HG02759 (cell line): ENCODE results near the gene UGGT2.
"Not testable (repeated sequence)": the region's sequence is repeated elsewhere in the genome, so short reads cannot be mapped to it uniquely, and the experiment has no call there.

ENCODE experiments used
- ATAC-seq: cut with Tn5 transposase; IDR thresholded peaks from one replicate; pipeline ENCODE4 v1.9.1; 2021; ENCODE audit warnings: mild to moderate bottlenecking, moderate library complexity; ENCODE audit not compliant: unreplicated experiment

The UGGT2 gene

DNA sequence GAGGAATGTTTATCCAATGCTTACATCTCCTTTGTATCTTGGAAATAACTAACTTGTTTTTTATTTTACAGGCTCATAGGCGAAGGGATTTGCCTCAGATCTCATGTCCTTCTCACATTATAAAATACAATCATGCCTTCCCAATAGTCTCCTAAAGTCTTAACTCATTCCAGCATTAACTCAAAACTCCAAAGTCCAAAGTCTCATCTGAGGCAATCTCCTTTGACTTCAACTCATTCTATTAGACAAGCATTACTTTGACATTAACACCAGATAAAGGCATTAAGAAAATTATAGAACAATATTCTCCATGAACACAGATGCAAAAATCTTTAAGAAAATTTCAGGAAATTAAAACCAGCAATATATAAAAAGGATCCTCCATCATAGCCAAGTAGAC is 238.7 kb downstream of the UGGT2 start:
- ATAC-seq: no peak

DNA sequence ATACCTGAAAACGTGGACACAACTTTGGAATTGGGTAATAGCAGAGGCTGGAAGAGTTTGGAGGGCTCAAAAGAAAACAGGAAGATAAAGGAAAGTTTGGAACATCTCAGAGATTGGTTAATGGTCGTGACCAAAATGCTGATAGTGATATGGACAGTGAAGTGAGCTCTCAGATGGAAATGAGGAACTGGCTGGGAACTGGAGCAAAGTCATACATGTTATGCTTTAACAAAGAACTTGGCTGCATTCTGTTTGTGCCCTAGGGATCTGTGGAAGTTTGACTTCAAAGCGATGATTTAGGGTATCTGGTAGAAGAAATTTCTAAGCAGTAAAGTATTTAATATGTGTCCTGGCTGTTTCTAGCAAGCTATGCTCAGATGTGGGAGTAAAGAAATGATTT is 240.1 kb downstream of the UGGT2 start:
- ATAC-seq: no peak

DNA sequence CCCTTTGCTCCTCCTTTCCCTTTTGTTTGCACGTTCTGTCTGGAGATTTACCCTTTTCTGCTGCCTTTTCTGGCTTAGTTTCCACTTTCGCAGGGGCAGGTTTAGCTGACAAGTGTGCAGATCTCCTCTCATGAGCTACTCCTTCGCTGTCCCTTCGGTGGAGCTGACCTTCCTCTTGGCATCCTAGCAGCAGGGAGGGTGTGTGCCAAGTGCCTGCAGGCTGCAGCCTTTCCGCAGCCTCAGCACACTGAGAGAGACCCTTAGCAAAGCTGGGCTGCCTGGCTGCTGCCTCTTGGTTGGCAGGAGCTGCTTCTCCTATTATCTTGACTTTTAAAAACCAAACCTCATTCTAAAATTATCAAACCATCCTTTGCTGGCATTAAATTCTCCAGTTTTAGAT is 243.8 kb downstream of the UGGT2 start:
- ATAC-seq: no peak

DNA sequence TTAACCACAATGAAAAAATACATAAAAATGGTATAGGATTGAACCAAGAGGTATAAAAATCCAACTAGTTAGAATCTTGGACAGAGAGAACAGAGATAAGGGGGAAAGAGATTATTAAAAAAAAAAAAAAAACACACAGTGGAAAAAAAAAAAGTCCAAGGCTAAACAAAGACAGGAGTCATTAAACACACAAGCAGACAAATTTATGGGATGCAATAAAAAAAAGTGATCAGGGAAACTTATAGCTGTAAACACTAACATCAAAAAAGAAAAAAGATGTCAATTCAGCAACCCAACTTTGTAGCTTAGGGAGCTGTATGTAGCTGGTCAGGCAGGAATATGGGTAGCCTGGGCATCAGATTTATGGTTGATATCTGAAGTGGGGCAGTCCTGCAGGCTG is 247.3 kb downstream of the UGGT2 start:
- ATAC-seq: no peak

DNA sequence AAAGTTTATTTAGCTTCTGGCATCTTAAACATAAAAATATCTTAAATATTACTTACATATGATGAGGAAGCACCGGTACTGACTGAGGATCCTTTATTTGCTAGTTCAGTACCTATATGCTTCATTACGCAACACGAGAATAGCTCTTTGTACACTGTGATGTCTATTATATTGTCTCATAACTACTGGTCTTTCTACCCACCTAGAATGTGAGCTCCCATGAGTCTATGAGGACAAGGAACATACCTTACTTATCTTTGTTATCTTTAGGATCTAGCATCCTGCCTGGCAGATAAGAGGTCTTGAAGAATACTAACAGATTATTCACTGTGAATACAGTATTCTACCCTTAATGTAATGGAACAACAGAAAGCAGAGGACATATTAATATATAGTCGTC is 251.4 kb downstream of the UGGT2 start:
- no peak for ATAC-seq

DNA sequence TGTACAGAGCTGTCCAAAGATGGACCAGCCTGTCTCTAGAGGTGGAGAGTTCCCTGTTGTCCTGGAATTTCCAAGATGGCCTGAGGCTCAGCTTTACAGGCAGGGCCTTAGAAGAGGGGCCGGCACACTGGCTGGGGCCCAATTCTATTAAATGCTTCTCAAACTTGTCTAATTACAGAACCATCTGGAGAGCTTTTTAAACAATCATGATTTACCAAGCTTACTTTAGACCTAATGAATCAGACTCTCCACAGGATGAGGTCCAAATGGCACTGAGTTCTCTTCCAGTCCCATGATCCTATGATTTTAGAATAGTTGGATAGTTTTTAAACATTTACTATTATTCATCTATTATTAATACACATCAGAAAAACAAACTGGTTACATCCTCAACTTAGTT is 252.8 kb downstream of the UGGT2 start:
- ATAC-seq: no peak

DNA sequence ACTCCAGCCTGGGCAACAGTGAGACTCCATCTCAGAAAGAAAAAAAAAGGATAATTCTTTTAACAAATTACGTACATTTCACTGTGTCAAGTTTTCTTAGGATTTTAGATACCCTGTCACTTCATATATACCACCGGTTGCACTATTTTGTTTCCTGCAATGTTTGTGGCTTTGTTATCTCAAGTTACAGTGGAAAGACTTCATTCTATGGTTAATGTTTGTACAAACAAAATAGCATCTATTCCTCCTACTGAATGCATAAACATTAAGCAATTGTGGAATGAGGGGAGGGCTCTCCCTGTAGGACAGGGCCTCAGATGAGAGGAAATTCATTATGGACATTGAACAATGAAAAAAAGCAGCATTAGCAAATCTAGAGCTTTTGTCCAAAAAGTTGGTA is 256.2 kb downstream of the UGGT2 start:
- no peak for ATAC-seq

DNA sequence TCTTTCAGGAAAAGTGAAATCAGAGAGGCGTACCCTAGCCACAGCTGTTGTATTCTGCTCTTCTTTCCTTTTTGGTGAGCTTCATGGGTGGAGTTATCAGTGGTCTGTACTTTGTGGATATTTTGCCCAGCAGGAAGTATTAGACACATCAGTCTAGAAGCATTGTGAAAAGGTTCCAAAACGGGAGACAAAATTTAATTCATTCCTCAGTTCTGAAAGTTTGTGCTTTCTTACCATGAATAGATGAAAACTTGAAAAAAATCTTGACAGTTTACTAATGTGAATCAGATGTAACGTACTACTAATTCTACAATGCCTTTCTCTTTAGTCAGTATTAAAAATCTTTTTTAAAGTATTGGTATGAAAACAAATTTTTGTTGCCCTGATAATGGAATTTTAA is 259.4 kb downstream of the UGGT2 start:
- no peak for ATAC-seq

DNA sequence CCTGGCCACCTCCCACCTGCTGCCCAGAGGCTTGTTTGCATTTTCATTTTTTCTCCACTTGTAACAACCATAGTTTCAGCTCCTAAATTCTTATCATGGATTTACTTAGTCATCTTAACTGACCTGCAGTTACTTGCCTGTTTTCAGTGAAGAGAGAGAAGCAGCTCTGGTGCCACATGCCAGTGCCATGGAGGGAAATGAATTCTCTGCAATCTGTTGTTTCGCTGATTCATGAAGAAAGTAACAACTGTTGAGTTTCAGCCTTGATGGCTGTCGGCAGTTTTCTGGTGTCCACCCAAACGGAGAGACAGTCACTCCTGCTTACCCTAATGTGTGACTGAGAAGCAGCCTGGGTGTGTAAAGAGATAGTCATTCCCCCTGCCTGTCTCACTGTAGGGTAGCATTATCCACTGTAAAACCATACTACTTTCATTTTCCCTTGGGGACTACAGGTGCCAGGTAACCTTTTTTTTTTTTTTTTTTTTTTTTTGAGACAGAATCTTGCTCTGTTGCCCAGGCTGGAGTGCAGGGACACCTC is 260.1 kb downstream of the UGGT2 start:
- ATAC-seq: no peak

DNA sequence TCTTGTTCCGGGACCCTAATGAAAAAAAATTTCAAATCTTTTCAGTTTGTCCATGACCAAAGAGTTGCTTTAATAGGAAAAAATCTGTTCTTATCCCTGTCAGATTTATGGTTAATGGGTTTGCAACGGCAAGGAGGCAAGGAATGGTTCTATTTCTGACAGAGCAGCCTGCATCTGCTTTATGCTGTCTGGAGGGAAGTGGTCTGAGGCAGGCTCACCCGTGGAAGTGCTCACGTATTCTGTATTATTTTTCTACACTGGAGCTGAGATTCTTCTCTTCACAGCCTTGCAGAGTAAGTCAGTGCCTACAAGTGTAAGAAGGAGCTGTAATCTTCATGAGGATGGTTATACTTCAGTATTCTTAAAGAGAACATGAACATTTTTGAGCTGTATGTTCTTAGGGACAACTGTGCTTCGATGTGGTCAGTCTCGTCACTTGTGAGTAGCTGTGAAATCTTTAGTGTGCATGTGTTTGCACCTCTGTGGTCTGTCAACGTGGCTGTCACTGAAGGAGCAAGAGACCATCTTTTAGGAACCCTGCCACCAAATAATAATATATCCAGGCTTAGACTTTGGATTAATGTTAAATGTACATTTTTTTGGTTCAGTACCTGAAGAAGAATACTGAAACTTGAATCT is 262.0 kb downstream of the UGGT2 start:
- ATAC-seq: no peak

DNA sequence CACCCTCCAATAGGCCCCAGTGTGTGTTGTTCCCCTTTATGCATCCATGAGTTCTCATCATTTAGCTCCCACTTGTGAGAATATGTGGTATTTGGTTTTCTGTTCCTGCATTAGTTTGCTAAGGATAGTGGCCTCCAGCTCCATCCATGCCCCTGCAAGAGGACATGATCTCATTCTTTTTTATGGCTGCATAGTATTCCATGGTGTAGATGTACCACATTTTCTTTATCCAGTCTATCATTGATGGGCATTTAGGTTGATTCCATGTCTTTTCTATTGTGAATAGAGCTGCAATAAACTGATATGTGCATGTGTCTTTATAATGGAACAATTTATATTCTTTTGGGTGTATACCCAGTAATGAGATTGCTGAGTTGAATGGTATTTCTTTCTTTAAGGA is 263.9 kb downstream of the UGGT2 start:
- ATAC-seq: not testable (repeated sequence)

DNA sequence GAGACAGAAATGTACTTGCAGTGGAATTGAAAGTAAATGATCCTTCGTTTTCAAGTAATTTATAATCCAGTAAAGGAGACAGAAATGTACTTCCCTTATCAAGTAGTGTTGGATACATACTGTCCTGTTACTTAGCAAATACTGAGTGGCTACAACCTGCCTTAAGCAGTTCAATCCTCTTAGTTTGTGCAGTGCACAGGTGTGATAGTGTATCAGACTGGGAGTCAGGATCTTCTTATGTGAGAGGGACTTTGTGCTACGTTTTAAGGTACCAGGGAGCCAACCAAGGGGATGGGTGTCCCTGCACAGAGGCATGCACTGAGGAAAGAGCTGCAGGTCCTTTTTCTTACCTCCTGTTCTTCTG is 265.1 kb downstream of the UGGT2 start:
- ATAC-seq: no peak

DNA sequence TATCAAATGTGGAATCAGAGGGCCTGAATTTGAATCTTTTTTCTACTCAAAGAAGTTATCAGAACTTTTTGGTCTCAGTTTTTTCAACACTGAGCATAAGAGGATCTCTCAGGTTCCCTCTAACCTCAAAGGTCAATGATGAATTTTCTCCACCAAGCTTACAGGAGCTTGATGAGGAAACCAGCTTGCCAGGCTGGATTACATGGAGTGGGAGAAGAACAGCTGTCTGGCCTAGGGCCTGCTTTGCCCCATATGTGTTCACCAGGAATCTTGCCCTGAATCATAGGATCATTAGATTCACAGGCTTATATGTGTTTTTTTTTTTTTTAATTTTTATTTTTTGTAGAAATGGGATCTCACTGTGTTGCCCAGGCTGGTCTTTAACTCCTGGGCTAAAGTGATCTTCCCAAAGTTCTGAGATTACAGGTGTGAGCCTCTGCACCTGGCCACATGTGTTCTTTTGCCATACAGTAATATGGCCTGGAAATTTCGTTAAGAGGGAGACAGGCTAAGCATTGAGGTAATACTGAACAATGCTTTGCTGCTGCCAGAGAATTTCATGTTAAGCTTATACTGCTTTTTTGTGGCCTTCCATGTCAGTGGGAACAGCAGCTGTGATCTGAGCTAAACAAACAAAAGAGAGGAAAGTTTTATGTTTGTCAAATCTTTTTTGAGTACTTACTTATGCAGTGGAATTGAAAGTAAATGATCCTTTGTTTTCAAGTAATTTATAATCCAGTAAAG is 265.7 kb downstream of the UGGT2 start:
- no peak for ATAC-seq

DNA sequence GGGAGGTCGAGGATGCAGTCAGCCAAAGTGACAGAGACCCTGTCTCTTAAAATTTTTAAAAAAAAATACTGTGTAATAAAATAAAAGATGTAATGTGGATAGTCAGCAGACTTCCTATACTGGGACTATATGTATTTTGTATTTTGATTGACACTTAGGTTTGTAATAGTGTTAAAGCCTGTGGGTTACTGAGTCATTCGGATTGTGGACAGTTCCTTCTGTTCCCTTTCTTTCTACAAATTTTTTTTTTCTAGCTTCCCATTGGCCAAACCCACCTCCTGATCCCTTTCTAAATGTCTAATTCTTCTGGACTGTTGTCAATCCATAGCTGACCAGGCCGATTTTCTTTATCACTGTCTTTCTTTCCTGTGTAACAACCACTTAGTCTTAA is 268.3 kb downstream of the UGGT2 start:
- no peak for ATAC-seq

DNA sequence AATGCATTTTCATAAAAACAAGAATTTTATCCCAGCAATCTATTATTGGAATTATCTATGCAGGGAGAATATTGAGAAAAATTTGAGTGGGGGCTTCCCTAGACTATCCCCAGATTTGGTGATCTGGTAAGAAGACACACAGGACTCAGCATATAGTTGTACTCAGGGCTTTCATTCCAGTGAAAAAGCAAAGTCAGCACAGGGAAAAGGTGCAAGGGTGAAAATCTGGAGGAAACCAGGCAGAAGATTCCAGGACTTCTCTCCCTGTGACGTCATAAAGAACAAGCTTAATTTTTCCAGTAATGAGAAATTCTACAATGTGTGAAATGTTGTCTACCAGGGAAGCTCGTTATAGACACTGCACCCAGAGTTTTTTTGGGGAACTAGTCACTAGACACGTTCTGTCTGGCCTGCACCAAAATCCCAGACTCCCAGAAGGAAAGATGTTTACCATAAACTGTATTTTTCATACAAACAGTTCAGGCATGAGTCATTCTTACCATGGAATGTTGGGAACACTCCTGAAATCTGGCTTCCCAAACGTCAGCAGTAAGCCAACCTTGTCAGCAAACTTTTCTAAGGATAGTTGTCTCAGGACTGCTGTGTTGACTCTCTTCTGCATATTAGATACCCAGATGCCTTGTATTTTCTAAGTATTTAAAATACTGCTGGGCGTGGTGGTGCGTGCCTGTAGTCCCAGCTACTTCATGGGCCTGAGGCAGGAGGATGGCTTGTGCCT is 268.9 kb downstream of the UGGT2 start:
- no peak for ATAC-seq

DNA sequence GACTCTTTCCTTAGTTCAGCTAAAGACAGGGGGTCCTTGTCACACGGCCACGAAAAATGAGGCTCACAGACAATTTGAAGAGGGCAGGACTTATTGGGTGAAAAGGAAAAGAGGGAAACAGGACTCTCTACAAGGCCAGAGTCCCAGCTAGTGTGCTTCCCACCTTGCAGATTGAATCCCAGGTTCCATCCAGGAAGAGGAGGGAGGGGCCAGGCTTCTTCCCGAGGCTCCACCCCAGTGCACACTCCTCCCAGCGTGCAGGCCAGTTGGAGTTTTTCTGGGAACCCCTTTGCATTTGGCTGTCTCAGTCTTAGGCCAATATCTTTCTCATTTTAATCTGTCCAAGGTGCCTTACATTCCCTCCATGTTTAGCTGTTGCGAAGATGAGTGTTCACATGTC is 269.5 kb downstream of the UGGT2 start:
- ATAC-seq: no peak

DNA sequence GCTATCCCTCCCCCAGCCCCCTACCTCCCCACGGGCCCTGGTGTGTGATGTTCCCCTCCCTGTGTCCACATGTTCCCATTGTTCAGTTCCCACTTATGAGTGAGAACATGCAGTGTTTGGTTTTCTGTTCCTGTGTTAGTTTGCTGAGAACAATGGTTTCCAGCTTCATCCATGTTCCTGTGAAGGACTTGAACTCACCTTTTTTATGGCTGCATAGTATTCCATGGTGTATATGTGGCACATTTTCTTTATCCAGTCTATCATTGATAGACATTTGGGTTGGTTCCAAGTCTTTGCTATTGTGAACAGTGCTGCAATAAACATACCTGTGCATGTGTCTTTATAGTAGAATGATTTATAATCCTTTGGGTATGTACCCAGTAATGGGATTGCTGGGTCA is 271.3 kb downstream of the UGGT2 start:
- not testable (repeated sequence) for ATAC-seq

DNA sequence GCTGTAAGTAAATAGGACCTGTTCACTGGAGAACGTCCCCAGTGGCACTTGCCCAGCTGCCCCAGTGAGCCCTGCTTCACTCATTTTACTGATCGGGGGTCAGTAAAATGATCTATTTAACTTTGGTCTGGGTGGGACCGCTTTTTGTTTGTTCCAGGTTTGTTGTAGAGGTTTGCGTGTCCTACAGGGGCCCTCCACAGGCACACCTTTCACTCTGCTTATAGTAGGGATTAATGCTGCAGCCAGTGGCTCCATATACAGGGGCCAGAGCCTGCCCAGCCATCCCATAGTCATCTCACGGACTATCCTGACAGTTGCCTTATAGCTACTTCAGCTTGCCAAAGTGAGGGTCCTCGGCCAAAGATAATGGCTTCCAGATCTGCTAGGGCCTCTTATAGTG is 272.2 kb downstream of the UGGT2 start:
- ATAC-seq: no peak

DNA sequence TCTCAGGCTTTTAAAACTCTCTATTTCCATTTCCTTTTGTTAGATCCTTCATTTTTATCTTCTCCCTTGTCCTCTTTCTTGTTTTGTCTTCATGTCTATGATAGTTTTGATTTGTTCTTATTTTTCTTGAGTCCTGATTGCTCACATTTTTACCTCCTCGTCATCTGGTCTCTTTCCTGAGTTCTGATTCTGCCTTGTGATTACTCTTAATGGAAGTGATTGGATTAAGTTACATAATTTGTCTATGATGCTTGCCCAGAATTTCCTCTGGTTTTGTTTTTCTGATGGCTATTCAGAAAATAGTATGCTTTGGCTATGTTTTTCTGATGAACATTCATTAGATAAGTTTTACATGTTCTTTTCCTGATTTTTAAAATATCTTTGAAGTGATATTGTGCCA is 273.7 kb downstream of the UGGT2 start:
- ATAC-seq: no peak

DNA sequence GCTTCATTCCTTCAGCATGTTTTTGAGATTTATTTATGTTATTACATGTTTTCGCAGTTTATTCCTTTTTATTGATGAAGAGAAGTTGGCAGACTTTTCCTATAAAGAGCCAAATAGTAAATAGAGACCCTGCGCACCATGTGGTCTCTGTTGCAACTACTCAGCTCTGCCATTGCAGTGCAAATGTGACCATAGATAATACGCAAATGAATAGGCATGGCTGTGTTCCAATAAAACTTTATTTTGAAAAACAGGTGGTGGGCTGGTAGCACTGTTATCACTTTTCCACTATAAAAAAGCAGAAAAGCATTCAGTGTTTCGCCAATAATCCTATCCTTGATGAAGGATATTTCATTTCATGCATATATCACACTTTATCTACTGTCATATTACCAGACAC is 281.3 kb downstream of the UGGT2 start:
- ATAC-seq: no peak

DNA sequence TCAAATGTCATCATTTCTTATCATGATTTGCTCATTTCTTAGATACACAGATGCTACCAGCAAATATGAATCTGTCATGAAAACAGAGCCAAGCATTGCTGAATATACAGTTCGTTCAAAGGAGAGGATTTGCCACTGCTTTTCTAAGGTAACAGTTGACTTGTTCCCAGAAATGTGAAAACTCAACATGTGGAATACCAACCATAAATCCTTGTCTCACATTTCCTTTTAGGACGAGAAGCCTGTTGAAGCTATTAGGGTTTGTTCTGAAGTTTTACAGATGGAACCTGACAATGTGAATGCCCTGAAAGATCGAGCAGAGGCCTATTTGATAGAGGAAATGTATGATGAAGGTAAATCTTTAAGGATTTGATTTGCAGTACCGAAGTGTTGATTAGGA is 289.6 kb downstream of the UGGT2 start:
- no peak for ATAC-seq

DNA sequence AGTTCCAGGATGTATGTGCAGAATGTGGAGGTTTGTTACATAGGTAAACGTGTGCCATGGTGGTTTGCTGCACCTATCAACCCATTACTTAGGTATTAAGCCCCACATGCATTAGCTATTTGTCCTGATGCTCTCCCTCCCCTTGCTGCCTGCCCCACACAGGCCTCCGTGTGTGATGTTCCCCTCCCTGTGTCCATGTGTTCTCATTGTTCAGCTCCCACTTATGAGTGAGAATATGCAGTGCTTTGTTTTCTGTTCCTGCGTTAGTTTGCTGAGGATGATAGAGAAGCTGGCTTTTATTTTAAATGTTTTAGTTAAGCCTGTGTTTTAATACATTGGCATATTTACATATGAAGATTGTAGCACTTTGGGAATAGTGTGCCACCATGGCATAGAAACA is 290.6 kb downstream of the UGGT2 start:
- not testable (repeated sequence) for ATAC-seq
